OCI-LY3 (cell line): Measurements from ENCODE around the gene GSTT2B.

Experiments
- EZH2phosphoT487 ChIP-seq: fragments of 200-600 bp; shearing (Covaris generic); IDR thresholded peaks from 2 replicates; pipeline ENCODE4 v1.6.1; 2018; ENCODE audit warnings: antibody characterized with exemption, mixed run types, low read depth
- TF ChIP-seq, protein P1 (sequence below): fragments of 200-600, 300-600 bp; sonication (generic); IDR thresholded peaks from 2 replicates; pipeline ENCODE4 v1.5.1; 2014; ENCODE audit warnings: antibody characterized with exemption, low read length, low read depth

DNA sequence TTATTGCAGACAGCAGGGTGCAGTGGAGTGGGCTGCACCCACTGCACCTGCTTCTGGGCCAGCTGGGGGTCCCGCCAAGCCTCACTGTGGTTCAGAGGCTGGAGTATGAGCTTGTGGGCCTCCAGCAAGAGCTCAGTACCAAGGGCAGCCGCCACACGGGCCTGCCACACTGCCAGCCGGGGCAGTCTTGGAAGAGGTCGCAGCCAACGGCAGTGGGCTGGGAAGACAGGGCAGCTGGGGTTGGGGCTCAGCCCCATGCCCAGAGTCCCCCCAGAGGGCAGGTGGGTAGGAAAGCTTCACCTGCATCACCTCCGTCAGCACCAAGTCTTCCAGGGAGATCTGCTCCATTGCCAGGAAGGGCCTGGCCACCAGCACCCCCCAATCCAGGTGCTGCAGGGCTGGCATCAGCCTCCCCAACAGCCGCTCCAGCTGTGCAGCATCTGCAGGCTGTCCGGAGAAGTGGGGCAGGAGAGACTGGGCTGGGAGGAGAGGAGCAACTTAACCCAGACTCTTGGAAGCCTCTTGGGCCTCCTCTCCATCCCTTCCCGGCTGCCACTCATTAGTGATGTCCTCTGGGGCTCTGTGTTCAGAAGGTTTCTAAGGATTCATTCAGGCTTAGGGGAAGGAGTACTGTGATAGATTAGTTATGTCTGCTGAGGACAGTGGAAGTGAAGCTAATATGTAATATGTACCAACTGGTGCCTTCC lies 45.4 kb upstream of the GSTT2B start:
- TF ChIP-seq, protein P1, sequence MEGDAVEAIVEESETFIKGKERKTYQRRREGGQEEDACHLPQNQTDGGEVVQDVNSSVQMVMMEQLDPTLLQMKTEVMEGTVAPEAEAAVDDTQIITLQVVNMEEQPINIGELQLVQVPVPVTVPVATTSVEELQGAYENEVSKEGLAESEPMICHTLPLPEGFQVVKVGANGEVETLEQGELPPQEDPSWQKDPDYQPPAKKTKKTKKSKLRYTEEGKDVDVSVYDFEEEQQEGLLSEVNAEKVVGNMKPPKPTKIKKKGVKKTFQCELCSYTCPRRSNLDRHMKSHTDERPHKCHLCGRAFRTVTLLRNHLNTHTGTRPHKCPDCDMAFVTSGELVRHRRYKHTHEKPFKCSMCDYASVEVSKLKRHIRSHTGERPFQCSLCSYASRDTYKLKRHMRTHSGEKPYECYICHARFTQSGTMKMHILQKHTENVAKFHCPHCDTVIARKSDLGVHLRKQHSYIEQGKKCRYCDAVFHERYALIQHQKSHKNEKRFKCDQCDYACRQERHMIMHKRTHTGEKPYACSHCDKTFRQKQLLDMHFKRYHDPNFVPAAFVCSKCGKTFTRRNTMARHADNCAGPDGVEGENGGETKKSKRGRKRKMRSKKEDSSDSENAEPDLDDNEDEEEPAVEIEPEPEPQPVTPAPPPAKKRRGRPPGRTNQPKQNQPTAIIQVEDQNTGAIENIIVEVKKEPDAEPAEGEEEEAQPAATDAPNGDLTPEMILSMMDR: no peak
- no peak for TF ChIP-seq EZH2phosphoT487
